ENCODE measurements around the gene MACF1. TPM values are rescaled to one million over a fixed set of nuclear protein-coding genes. Genes with fewer than 3 reads are reported as not detected.

MACF1 gene
- 657 TPM for total RNA-seq (ENCODE audit: unreplicated experiment)
- long read RNA-seq, partial matches to known transcripts: 8 of 14 reads
- long read RNA-seq, other reads (novel, unspliced or antisense): 6 of 14 reads

- Mint-ChIP-seq H3K36me3 (ENCODE audit: unreplicated experiment) (no peaks in the 10 kb centered on the region), H3K27ac (ENCODE audit: unreplicated experiment) (peak within 1 kb of the TSS; percentile 23), H3K9me3 (ENCODE audit: unreplicated experiment) (peaks cover 3% of the 10 kb centered on the region), H3K27me3 (ENCODE audit: unreplicated experiment) (peaks cover 8% of the 10 kb centered on the region), H3K4me1 (ENCODE audit: low read depth, unreplicated experiment) (peaks cover 21% of the 10 kb centered on the region), H3K4me3 (ENCODE audit: unreplicated experiment) (peak within 1 kb of the TSS; percentile 54)
- no peak for TF ChIP-seq CTCF (IDR thresholded peaks at IDR 0.05; ENCODE audit: partially characterized antibody, unreplicated experiment)
- DNase-seq: no peak
Measured at GRCh38 chr1:39204441-39205081, at the start of gene MACF1. MACF1 (plus strand) TSS chr1:39204695; CDS start chr1:39205023, 328 bp downstream.

- H3K27me3 Mint-ChIP-seq (ENCODE audit: unreplicated experiment): peaks cover 11% of the 10 kb centered on the region
- DNase-seq: no peak
- peaks cover 47% of the 10 kb centered on the region for H3K4me1 Mint-ChIP-seq (ENCODE audit: low read depth, unreplicated experiment)
- H3K36me3 Mint-ChIP-seq (ENCODE audit: unreplicated experiment): no peaks in the 10 kb centered on the region
- peaks cover 10% of the 10 kb centered on the region for H3K9me3 Mint-ChIP-seq (ENCODE audit: unreplicated experiment)
- no peak for TF ChIP-seq CTCF (IDR thresholded peaks at IDR 0.05; ENCODE audit: partially characterized antibody, unreplicated experiment)
- H3K4me3 Mint-ChIP-seq (ENCODE audit: unreplicated experiment): no peak overlapping the region
- peak overlapping the region; percentile 99 for H3K27ac Mint-ChIP-seq (ENCODE audit: unreplicated experiment)
Measured at GRCh38 chr1:39157304-39157703, 47.2 kb upstream of the MACF1 start.

- Mint-ChIP-seq H3K27ac (ENCODE audit: unreplicated experiment) (peak overlapping the region; percentile 99), H3K9me3 (ENCODE audit: unreplicated experiment) (peaks cover 10% of the 10 kb centered on the region), H3K36me3 (ENCODE audit: unreplicated experiment) (no peaks in the 10 kb centered on the region), H3K4me3 (ENCODE audit: unreplicated experiment) (peak overlapping the region; percentile 99), H3K4me1 (ENCODE audit: low read depth, unreplicated experiment) (peaks cover 48% of the 10 kb centered on the region), H3K27me3 (ENCODE audit: unreplicated experiment) (peaks cover 11% of the 10 kb centered on the region)
- peak; percentile 88 for DNase-seq
- no peak for TF ChIP-seq CTCF (IDR thresholded peaks at IDR 0.05; ENCODE audit: partially characterized antibody, unreplicated experiment)
Measured at GRCh38 chr1:39158327-39159086, 46.0 kb upstream of the MACF1 start.

GRCh38 chr1:39159224-39160036, 45.1 kb upstream of the MACF1 start:
- H3K4me3 Mint-ChIP-seq (ENCODE audit: unreplicated experiment): peak overlapping the region; percentile 99
- peaks cover 8% of the 10 kb centered on the region for H3K27me3 Mint-ChIP-seq (ENCODE audit: unreplicated experiment)
- DNase-seq: no peak
- no peaks in the 10 kb centered on the region for H3K36me3 Mint-ChIP-seq (ENCODE audit: unreplicated experiment)
- peaks cover 49% of the 10 kb centered on the region for H3K4me1 Mint-ChIP-seq (ENCODE audit: low read depth, unreplicated experiment)
- peaks cover 10% of the 10 kb centered on the region for H3K9me3 Mint-ChIP-seq (ENCODE audit: unreplicated experiment)
- TF ChIP-seq CTCF (IDR thresholded peaks at IDR 0.05; ENCODE audit: partially characterized antibody, unreplicated experiment): no peak
- H3K27ac Mint-ChIP-seq (ENCODE audit: unreplicated experiment): peak overlapping the region; percentile 99
